GM19023 (cell line): ENCODE measurements around the gene PLEKHO1.

Experiments
- ATAC-seq: cut with Tn5 transposase; IDR thresholded peaks from one replicate; pipeline ENCODE4 v1.9.1; 2021; ENCODE audit warnings: mild to moderate bottlenecking, moderate library complexity; ENCODE audit not compliant: unreplicated experiment

PLEKHO1 gene

GRCh38 chr1:150150133-150151021, 661 bp downstream of the PLEKHO1 start:
- no peak for ATAC-seq

DNA sequence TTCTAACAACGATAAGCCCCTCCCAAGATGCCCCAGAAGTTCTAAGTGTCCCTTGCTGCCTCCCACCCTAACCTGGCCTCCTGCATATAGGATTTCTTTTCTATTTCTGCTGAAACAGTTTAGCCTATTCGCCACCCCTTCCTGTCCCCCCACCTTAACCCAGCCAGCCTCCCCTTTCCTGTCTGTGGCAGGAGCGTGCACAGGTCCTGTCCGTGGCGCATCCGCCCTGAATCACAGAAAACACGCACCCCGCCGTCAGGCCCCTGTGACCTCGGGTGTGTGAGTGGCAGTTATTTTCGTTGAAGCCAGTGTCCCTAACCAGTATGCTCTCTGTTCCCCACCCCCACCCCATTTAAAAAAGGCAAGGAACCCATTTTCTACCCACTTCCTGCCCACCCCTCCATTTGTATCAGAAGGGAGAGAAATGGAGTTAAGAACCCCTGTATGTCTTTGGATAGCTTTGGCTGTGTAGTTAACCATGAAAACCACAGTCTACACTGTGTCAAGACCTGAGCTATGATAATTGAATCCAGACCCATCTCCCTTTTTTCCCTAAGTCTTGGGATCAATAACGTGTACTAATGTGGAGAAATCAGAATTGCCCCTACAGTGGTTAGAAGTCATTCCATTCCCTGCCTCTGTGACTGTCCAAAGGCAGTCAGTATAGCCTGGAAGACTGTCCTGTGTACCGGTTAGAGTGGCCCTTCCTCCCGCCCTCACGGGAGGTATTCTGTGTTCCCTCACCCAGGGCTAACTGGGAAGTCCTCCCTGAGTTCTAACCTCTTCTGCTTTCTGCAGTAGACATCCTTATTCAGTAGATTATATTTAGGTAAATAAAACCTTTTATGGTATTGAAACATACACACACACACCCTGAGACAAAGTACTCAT, 1.8 kb downstream of the PLEKHO1 start:
- ATAC-seq, result no peak

DNA sequence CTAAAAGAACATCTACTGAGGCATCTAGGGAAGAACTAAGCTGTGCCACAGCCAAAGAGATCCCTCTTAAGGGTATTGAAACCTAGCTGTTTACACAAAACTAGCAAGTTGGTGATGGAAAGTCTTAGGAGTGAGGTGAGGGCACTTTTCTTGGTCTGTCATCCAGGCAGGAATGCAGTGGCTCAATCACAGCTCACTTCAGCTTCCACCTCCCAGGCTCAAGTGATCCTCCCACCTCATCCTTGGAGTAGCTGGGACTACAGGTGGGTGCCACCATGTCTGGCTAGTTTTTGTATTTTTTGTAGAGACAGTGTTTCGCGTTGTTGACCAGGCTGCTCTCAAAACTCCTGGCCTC, 2.4 kb downstream of the PLEKHO1 start:
- no peak for ATAC-seq

GRCh38 chr1:150152772-150153456, 3.2 kb downstream of the PLEKHO1 start:
- no peak for ATAC-seq

DNA sequence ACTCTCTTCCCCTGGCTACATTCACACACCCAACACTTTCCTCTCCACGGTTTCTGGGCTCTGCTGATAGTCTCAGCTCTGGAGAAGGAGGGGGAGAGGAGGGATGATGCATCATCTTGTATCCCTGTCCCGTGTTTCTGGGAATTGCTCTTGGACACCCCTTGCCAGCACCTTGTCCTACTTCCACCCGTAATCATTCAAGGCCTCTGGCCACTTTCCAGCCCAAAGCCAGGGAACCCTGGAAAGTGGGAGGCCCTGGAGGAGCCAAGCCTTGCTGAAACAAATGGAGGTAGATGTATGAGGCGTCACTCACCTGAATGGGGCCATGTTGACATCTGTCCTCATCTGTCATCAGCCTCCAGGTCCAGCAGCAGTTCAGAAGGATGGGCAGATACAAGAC, 4.4 kb downstream of the PLEKHO1 start:
- ATAC-seq, result no peak

DNA sequence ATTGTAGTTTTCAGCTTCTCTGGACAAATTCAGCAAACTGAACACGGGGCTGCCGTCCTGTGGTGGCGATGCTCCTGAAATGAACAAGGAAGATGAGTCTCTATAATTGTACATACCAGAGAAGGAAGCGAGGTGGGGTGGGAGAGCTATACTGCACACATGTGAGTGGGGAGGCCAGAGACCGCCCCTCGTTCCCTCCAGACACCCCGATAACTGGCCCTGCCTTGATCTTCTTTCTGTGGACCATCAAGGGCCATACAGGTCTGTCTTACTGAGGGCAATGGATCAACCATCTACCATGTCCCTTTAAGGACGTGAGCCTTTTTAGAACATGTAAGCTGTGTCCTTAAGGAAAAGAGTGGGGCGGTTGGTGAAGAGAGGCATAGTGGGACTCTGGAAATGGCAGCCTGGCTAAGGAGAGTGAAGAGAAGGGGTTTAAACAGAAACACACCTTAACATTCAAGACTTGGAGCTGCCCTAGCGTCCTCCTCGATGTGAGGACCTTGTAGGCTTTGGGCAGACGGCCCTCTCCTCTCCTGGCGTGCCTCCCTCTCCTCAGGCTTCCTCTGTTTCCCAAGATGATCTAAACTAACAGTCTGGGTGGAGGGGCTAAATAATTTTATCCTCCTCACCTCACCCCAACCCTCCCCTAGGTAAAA, 5.8 kb downstream of the PLEKHO1 start:
- no peak for ATAC-seq

- ATAC-seq, result no peak
Measured at GRCh38 chr1:150156868-150157603, 7.3 kb downstream of the PLEKHO1 start.

GRCh38 chr1:150159550-150159949, 9.8 kb downstream of the PLEKHO1 start:
- ATAC-seq, result no peak

GRCh38 chr1:150160964-150161621, 11.4 kb downstream of the PLEKHO1 start:
- ATAC-seq, result no peak

DNA sequence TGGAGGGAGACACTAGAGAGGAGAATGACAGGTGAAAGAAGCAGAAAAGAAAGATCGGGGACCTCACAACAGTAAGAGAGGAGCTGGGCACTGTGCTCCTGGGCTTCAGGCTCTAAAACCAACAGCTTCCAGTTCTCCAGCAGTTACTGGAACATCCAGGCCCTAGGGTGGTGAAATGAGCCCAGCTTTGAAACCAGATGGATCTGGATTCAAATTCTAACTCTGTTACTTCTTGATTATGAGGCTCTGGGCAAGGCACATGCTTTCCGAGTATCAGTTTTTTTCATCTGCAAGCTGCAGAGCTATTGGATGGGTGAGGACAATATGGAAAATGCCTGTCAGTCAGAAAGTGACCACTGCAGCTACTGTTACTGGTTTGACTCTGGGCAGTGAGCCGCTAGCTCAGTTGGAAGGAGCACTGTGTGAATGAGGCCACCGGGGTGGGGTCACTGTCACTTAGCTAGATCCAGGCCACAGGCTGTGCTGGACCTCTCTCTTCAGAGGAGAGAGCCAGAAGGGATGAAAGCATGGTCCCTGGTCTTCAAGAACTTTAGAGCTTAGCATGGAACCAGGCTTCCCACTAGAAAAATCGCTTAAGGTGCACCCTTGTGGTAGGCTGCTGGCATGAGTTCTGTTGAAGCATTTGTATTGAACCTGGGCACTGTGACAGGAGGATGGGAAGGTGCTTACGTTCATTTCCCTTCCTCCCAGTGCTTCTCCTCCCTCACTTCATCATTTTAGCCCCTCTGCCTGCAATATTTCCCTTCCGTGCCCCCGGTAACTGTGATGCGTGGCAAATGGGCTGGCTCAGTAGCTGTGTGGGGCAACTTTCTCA, 12.2 kb downstream of the PLEKHO1 start:
- no peak for ATAC-seq

- ATAC-seq, result no peak
Measured at GRCh38 chr1:150162582-150162861, 12.8 kb downstream of the PLEKHO1 start.

DNA sequence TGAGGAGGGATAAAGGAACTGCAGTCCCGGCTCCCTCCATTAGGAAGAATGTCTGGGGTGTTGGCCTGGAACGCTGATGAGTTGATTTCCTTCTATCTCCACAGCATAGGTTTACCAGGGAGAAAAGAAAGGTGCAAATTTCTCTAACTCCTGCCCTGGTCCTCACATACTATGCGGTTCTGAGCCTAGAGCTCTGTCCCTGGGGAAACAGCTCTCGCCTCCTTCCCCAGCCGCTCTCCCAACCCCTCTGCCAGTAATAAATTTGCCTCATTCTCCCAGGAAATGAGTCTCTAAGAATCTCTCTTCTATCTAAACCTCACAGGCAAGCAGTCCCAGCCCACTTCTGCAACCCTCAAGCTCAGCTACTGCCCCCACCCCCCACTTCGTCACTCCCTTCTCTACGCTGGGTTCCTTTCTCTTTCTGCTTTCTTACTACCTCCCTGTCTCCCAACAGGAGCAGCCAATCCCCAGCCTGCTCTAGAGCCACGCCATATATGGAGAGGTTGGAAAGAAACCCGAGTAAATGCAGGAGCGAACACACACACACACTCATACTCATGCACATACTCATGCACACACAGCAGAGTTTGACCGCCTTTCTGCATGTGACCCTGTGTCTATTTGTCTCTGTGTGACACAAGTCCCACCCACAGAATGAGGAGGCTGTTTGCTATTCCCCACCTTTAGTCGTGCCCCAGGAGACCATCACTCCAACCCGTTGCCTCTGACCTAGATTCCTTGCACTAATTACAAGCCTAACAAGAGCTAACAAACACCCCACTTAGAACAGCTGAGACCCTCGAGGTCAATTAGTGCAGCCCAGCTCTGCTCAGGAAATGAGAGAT, 13.4 kb downstream of the PLEKHO1 start:
- peak; percentile 47 for ATAC-seq

DNA sequence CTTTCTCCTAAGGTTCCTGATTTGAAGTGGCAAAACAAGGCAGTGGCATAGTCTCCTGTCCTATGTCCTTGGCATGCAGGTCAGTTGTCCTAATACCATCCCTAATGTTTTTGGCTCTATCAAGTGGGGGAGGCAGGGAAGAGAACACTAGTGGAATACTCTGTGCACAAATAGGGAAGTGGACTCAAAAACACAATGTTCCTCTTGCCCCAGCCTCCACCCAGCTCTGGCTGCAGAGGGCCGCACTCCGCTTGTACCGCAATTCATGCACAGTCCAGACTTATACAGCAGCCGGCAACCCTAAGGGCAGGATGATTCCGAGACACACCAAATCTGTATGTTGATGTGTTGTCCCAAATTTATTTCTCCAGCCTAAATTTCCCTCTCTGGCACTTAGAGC, 14.5 kb downstream of the PLEKHO1 start:
- no peak for ATAC-seq

GRCh38 chr1:150164779-150165178, 15.1 kb downstream of the PLEKHO1 start:
- no peak for ATAC-seq

GRCh38 chr1:150165622-150166612, 16.2 kb downstream of the PLEKHO1 start:
- no peak for ATAC-seq

- no peak for ATAC-seq
Measured at GRCh38 chr1:150168960-150169601, 19.4 kb downstream of the PLEKHO1 start.
